HG03575 (cell line): ENCODE results near the gene ZMYND8.
"Not testable (repeated sequence)": the region's sequence is repeated elsewhere in the genome, so short reads cannot be mapped to it uniquely, and the experiment has no call there.

Source experiments
- ATAC-seq: cut with Tn5 transposase; IDR thresholded peaks from one replicate; pipeline ENCODE4 v1.9.1; 2021; ENCODE audit not compliant: unreplicated experiment, insufficient number of reproducible peaks, low FRiP score; ENCODE audit errors: extremely low read depth

The ZMYND8 gene

GRCh38 chr20:47318027-47318585 lies 38.4 kb downstream of the ZMYND8 start:
- no peak for ATAC-seq

GRCh38 chr20:47317127-47317895 lies 39.2 kb downstream of the ZMYND8 start:
- no peak for ATAC-seq

DNA sequence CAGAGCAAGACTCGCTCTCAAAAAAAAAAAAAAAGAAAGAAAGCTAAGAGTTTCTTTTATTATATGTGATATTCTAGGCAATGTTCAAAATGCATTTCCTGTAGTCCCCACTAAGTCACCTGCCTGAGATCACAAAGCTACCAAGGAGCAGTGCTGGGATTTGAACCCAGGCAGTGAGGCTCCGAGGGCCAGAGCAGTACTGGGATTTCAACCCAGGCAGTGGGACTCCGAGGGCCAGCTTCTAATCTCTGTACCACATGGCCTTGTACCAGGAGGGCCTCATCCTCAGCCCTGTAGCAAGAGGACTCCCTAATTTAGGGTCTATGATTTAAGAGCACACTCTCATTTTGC lies 39.7 kb downstream of the ZMYND8 start:
- no peak for ATAC-seq

- no peak for ATAC-seq
These were observed 41.0 kb downstream of the ZMYND8 start for GRCh38 chr20:47315339-47316056.

- ATAC-seq, result no peak
These were observed 41.7 kb downstream of the ZMYND8 start for GRCh38 chr20:47314647-47315338.

- no peak for ATAC-seq
These were observed 44.4 kb downstream of the ZMYND8 start for GRCh38 chr20:47311967-47312681.

DNA sequence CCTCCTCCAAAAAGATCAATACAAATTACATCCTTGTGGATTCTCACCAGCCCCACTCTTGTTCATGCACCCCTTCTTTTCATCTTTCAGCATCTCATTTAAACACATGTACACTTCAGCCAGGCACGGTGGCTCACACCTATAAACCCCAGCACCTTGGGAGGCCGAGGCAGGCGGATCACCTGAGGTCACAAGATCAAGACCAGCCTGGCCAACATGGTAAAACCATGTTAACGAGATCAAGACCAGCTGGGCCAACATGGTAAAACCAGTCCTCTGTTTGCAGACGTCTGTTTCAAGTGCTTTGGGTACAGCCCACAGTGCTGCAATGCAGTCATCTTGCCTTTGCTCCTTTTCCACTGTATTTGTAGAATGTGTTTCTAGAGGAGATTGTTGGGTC lies 45.3 kb downstream of the ZMYND8 start:
- no peak for ATAC-seq

DNA sequence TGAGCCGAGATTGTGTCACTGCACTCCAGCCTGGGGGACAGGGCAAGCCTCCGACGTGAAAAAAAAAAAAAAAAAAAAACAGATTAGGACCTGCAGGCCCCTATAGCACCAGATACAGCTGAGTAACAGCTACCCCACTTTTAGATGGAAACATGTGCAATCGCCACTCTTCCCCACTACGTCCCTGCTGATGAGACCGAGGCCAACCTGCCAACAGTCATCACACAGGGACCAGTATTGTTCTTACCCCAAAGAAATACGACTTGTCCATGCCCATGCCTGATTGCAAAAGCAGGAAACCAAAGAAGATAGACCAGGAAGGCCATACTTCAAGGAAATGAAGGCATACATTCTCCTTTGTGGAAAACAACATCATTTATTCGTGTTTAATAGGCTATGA lies 45.8 kb downstream of the ZMYND8 start:
- no peak for ATAC-seq

DNA sequence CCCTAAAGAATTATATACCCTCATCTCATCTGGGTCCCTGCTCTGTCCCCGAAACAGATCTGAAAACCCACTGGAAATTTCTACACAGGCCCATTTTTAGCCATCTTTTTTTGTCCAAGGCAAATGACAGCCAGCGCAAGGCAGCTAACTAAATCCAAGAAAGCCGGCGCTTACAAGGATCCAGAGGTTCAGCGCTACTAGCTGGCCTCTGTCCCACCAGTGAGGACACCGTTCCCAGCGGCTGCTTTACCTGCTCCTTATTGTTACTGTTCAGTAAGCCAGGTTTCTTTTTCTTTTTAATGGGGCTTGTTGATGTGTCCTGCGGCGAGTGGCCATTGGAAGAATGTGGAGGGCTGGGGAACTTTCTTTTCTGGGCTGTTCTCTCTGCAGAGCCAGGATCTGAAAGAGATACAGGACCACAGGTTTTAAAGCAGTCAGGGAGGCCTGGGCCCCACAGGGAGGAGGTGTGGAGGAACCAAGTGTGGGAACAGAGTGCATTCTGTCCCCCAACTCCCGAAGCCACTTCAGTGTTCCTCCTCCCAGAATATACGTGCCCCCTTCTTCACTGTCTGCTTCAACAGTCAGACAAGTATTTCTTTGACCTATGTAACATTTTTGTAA lies 46.6 kb downstream of the ZMYND8 start:
- ATAC-seq, result no peak

DNA sequence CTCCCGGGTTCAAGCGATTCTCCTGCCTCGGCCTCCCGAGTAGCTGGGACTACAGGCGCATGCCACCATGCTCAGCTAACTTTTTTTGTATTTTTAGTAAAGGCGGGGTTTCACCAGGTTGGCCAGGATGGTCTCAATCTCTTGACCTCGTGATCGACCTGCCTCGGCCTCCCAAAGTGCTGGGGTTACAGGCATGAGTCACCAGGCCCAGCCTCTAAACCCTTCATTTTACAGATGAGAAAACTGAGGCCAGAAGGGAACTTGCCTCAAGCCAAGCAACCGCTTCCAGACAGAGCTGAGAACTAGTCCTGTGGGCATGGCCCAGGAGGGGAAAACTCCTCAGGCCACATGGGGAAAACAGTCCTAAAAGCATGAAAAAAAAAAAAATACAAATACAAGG lies 47.1 kb downstream of the ZMYND8 start:
- ATAC-seq, result no peak

- ATAC-seq, result not testable (repeated sequence)
These were observed 48.9 kb downstream of the ZMYND8 start for GRCh38 chr20:47307569-47307968.

DNA sequence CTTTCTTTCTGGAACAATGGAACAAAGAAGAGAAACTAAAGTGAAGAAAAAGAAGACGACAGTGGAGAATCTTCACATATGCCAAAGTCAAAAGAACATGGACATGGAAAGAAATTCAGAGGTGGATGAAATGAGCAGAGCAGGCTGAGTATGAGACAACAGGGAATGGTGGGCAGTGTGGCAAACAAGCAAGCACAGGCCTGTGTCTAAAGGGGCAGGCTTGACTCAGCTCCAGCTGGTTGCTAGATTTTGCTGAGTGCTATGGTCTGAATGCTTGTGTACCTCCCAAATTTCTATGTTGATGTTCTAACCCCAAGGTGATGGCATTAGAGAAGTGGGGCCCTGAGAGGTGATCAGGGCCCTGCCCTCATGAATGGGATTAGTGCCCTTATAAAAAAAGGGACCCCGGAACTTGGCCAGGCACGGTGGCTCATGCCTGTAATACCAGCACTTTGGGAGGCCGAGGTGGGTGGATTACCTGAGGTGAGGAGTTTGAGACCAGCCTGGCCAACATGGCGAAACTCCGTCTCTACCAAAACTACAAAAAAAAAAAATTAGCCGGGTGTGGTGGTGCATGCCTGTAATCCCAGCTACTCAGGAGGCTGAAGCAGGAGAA lies 49.6 kb downstream of the ZMYND8 start:
- ATAC-seq, result no peak

DNA sequence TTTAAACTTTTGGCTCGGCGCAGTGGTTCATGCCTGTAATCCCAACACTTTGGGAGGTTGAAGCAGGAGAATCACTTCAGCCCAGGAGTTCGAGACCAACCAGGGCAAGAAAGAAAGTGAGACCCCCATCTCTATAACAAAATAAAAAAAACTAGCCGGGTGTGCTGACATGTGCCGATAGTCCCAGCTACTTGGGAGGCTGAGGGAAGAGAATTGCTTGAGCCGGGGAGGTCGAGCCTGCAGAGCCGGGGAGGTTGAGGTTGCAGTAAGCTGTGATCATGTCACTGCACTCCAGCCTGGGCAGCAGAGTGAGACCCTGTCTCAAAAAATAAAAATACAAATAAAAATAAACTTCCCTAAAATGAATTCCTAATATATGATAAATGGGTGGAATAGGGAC lies 50.4 kb downstream of the ZMYND8 start:
- ATAC-seq, result no peak

GRCh38 chr20:47305667-47306066 lies 50.8 kb downstream of the ZMYND8 start:
- no peak for ATAC-seq

GRCh38 chr20:47304287-47304686 lies 52.2 kb downstream of the ZMYND8 start:
- no peak for ATAC-seq

GRCh38 chr20:47303736-47304135 lies 52.8 kb downstream of the ZMYND8 start:
- ATAC-seq, result no peak

- no peak for ATAC-seq
These were observed 56.4 kb downstream of the ZMYND8 start for GRCh38 chr20:47300071-47300470.

GRCh38 chr20:47298624-47299023 lies 57.9 kb downstream of the ZMYND8 start:
- no peak for ATAC-seq
